Lung microvascular endothelial cell (primary cell): ENCODE measurements around the gene FIZ1. TPM values are rescaled to one million over a fixed set of nuclear protein-coding genes. Genes with fewer than 3 reads are reported as not detected.

Experiments
- DNase-seq, 2 donors: peaks; one replicate each; pipeline versions ENCODE4 v3.0.0 to v3.0.0-alpha.2; 2010; ENCODE audit warnings: low read depth in 2 of 2
- total RNA-seq: library from RNA; depleted of rRNA; stranded (reverse); fragments of >200 nt; gene quantifications from 2 replicates; pipeline ENCODE4 v1.2.1, GENCODE V29; 2014

Gene FIZ1
- total RNA-seq, 1 donor from 2014 or later: 3.2 TPM

- no peak for DNase-seq
These were observed 55.8 kb downstream of the FIZ1 start for GRCh38 chr19:55543567-55543966.

- DNase-seq: no peak
These were observed 56.9 kb downstream of the FIZ1 start for GRCh38 chr19:55542292-55542855.

Other genes starting within 250 kb of the FIZ1 start
- gene COX6B2, start 244.8 kb downstream of the FIZ1 start, total RNA-seq: not detected in 2 replicates
- gene GARIN5B, start 236.3 kb downstream of the FIZ1 start, total RNA-seq: not detected in 2 replicates
- under 0.01 TPM in 1 of 2 replicates, not detected in the other for gene IL11, start 229.1 kb downstream of the FIZ1 start, total RNA-seq
- gene TMEM190, start 222.7 kb downstream of the FIZ1 start, total RNA-seq: not detected in 2 replicates
- gene TMEM238, start 215.2 kb downstream of the FIZ1 start, total RNA-seq: 0.22 and 0.40 TPM in 2 replicates
- 118 and 119 TPM in 2 replicates for gene RPL28, start 213.6 kb downstream of the FIZ1 start, total RNA-seq
- 44.4 and 76.5 TPM in 2 replicates for gene UBE2S, start 191.7 kb downstream of the FIZ1 start, total RNA-seq
- not detected in 2 replicates for gene SHISA7, start 156.2 kb downstream of the FIZ1 start, total RNA-seq
- 60.7 and 61.9 TPM in 2 replicates for gene ISOC2, start 137.9 kb downstream of the FIZ1 start, total RNA-seq
- not detected in 2 replicates for gene C19orf85, start 134.8 kb downstream of the FIZ1 start, total RNA-seq
- 0.65 and 0.79 TPM in 2 replicates for gene ZNF628, start 122.9 kb downstream of the FIZ1 start, total RNA-seq
- 5.2 and 7.2 TPM in 2 replicates for gene NAT14, start 114.3 kb downstream of the FIZ1 start, total RNA-seq
- gene SSC5D, start 111.1 kb downstream of the FIZ1 start, total RNA-seq: 0.22 TPM in 1 of 2 replicates, not detected in the other
- not detected in 2 replicates for gene SBK2, start 62.4 kb downstream of the FIZ1 start, total RNA-seq
- gene SBK3, start 54.0 kb downstream of the FIZ1 start, total RNA-seq: 0.20 and 0.22 TPM in 2 replicates
- gene ZNF579, start 18.7 kb downstream of the FIZ1 start, total RNA-seq: 2.4 and 2.6 TPM in 2 replicates
- 7.0 and 11.5 TPM in 2 replicates for gene ZNF524, start 771 bp upstream of the FIZ1 start, total RNA-seq
- gene ZNF865, start 6.1 kb upstream of the FIZ1 start, total RNA-seq: 0.44 and 0.79 TPM in 2 replicates
- gene ZNF784, start 25.0 kb upstream of the FIZ1 start, total RNA-seq: 2.8 and 4.8 TPM in 2 replicates
- gene ZNF580, start 41.5 kb upstream of the FIZ1 start, total RNA-seq: 1.3 and 2.0 TPM in 2 replicates
- 18.3 and 20.9 TPM in 2 replicates for gene ZNF581, start 44.1 kb upstream of the FIZ1 start, total RNA-seq
- 5.9 and 10.7 TPM in 2 replicates for gene CCDC106, start 48.7 kb upstream of the FIZ1 start, total RNA-seq
- 61.9 and 62.9 TPM in 2 replicates for gene U2AF2, start 55.5 kb upstream of the FIZ1 start, total RNA-seq
- gene EPN1, start 75.7 kb upstream of the FIZ1 start, total RNA-seq: 20.7 and 27.0 TPM in 2 replicates
- not detected in 2 replicates for gene NLRP9, start 138.9 kb upstream of the FIZ1 start, total RNA-seq
- 1.1 and 1.2 TPM in 2 replicates for gene RFPL4A, start 159.6 kb upstream of the FIZ1 start, total RNA-seq
- gene RFPL4AL1, start 169.6 kb upstream of the FIZ1 start, total RNA-seq: 0.22 and 0.40 TPM in 2 replicates
- under 0.01 TPM in 2 replicates for gene NLRP11, start 232.5 kb upstream of the FIZ1 start, total RNA-seq
- gene NLRP4, start 237.0 kb upstream of the FIZ1 start, total RNA-seq: not detected in 2 replicates